Measurements from ENCODE around the gene LBR.

The LBR gene

GRCh38 chr1:225448146-225448805 lies 20.4 kb upstream of the LBR start:
- Histone ChIP-seq H3K27me3 (ENCODE audit: control insufficient read depth in 3 of 3, insufficient read depth in 3 of 3, low read depth in 1 of 3, low read length in 3 of 3) (peaks cover 0 to 2% (median 0%) of the 10 kb centered on the region in 3 experiments), H3K27ac (replicated peaks; ENCODE audit: low read length) (no peak overlapping the region), H2BK15ac (ENCODE audit: low read length) (no peak overlapping the region), H3K9ac (ENCODE audit: low read depth, low read length, poor library complexity) (no peak overlapping the region), H3K36me3 (replicated peaks in 1 of 2; ENCODE audit: control insufficient read depth in 2 of 2, insufficient read depth in 2 of 2, low read length in 2 of 2) (no peaks in the 10 kb centered on the region), H2BK5ac (ENCODE audit: low read length) (no peak overlapping the region), H3K23ac (ENCODE audit: low read depth, low read length, poor library complexity) (no peak overlapping the region), H4K8ac (ENCODE audit: low read depth, low read length) (no peak overlapping the region), H3K4me1 (ENCODE audit: control insufficient read depth in 2 of 2, insufficient read depth in 1 of 2, low read depth in 1 of 2, low read length in 2 of 2) (peaks cover 3 to 15% of the 10 kb centered on the region in 2 donors), H4K91ac (ENCODE audit: low read depth, low read length, poor library complexity) (no peak overlapping the region), H3K79me1 (ENCODE audit: low read depth, low read length) (peaks cover 2% of the 10 kb centered on the region), H3K9me3 (replicated peaks in 1 of 2; ENCODE audit: control insufficient read depth in 2 of 2, insufficient read depth in 1 of 2, low read depth in 1 of 2, low read length in 2 of 2) (peaks cover 0 to 2% of the 10 kb centered on the region in 2 donors), H2BK120ac (ENCODE audit: low read depth, low read length) (no peak overlapping the region), H3K4me2 (ENCODE audit: insufficient read depth, low read length, poor library complexity, severe bottlenecking) (no peak overlapping the region), H3K18ac (ENCODE audit: low read length) (peak overlapping the region; percentile 22), H3K14ac (ENCODE audit: low read length) (no peak overlapping the region), H2BK12ac (ENCODE audit: low read length) (no peak overlapping the region), H3K4me3 (ENCODE audit: low read length in 2 of 2) (no peak overlapping the region), H2AFZ (ENCODE audit: low read length) (peak overlapping the region; percentile 18), H3K4ac (ENCODE audit: low read length) (no peak overlapping the region), H2AK5ac (ENCODE audit: low read depth, low read length) (no peak overlapping the region)
- no CpG with 5 or more reads among the region's 9 CpGs for WGBS, 2 donors (ENCODE audit: extremely low coverage in 2 of 2, insufficient read length in 2 of 2, insufficient replicate concordance in 1 of 2)
- DNase-seq (ENCODE audit: low spot score), result no peak

GRCh38 chr1:225447650-225448089 lies 19.8 kb upstream of the LBR start:
- Histone ChIP-seq H3K27ac (replicated peaks; ENCODE audit: low read length) (no peak overlapping the region), H2BK15ac (ENCODE audit: low read length) (peak overlapping the region; percentile 28), H3K9ac (ENCODE audit: low read depth, low read length, poor library complexity) (no peak overlapping the region), H3K79me1 (ENCODE audit: low read depth, low read length) (peaks cover 2% of the 10 kb centered on the region), H2AK5ac (ENCODE audit: low read depth, low read length) (peak overlapping the region; percentile 4), H2BK5ac (ENCODE audit: low read length) (no peak overlapping the region), H3K4me1 (ENCODE audit: control insufficient read depth in 2 of 2, insufficient read depth in 1 of 2, low read depth in 1 of 2, low read length in 2 of 2) (peaks cover 3 to 15% of the 10 kb centered on the region in 2 donors), H3K4me3 (ENCODE audit: low read length in 2 of 2) (no peak overlapping the region), H2BK12ac (ENCODE audit: low read length) (no peak overlapping the region), H4K8ac (ENCODE audit: low read depth, low read length) (no peak overlapping the region), H3K9me3 (replicated peaks in 1 of 2; ENCODE audit: control insufficient read depth in 2 of 2, insufficient read depth in 1 of 2, low read depth in 1 of 2, low read length in 2 of 2) (peaks cover 0 to 2% of the 10 kb centered on the region in 2 donors), H2BK120ac (ENCODE audit: low read depth, low read length) (no peak overlapping the region), H3K36me3 (replicated peaks in 1 of 2; ENCODE audit: control insufficient read depth in 2 of 2, insufficient read depth in 2 of 2, low read length in 2 of 2) (no peaks in the 10 kb centered on the region), H3K14ac (ENCODE audit: low read length) (no peak overlapping the region), H3K4ac (ENCODE audit: low read length) (no peak overlapping the region), H2AFZ (ENCODE audit: low read length) (peak overlapping the region; percentile 18), H3K18ac (ENCODE audit: low read length) (peak overlapping the region; percentile 38), H3K27me3 (ENCODE audit: control insufficient read depth in 3 of 3, insufficient read depth in 3 of 3, low read depth in 1 of 3, low read length in 3 of 3) (peaks cover 0 to 2% (median 0%) of the 10 kb centered on the region in 3 experiments), H3K23ac (ENCODE audit: low read depth, low read length, poor library complexity) (no peak overlapping the region), H3K4me2 (ENCODE audit: insufficient read depth, low read length, poor library complexity, severe bottlenecking) (no peak overlapping the region), H4K91ac (ENCODE audit: low read depth, low read length, poor library complexity) (no peak overlapping the region)
- no peak for DNase-seq (ENCODE audit: low spot score)
- no CpG with 5 or more reads among the region's 8 CpGs for WGBS, 2 donors (ENCODE audit: extremely low coverage in 2 of 2, insufficient read length in 2 of 2, insufficient replicate concordance in 1 of 2)

- Histone ChIP-seq H3K79me1 (ENCODE audit: low read depth, low read length) (peaks cover 2% of the 10 kb centered on the region), H3K4ac (ENCODE audit: low read length) (peak overlapping the region; percentile 60), H3K27me3 (ENCODE audit: control insufficient read depth in 3 of 3, insufficient read depth in 3 of 3, low read depth in 1 of 3, low read length in 3 of 3) (peaks cover 0 to 2% (median 0%) of the 10 kb centered on the region in 3 experiments), H3K4me1 (ENCODE audit: control insufficient read depth in 2 of 2, insufficient read depth in 1 of 2, low read depth in 1 of 2, low read length in 2 of 2) (peaks cover 3 to 15% of the 10 kb centered on the region in 2 donors), H3K36me3 (replicated peaks in 1 of 2; ENCODE audit: control insufficient read depth in 2 of 2, insufficient read depth in 2 of 2, low read length in 2 of 2) (no peaks in the 10 kb centered on the region), H3K9me3 (replicated peaks in 1 of 2; ENCODE audit: control insufficient read depth in 2 of 2, insufficient read depth in 1 of 2, low read depth in 1 of 2, low read length in 2 of 2) (peaks cover 0 to 2% of the 10 kb centered on the region in 2 donors), H4K8ac (ENCODE audit: low read depth, low read length) (no peak overlapping the region), H2AK5ac (ENCODE audit: low read depth, low read length) (peak overlapping the region; percentile 4), H3K9ac (ENCODE audit: low read depth, low read length, poor library complexity) (no peak overlapping the region), H3K4me3 (ENCODE audit: low read length in 2 of 2) (no peak overlapping the region), H2BK12ac (ENCODE audit: low read length) (no peak overlapping the region), H2AFZ (ENCODE audit: low read length) (peak overlapping the region; percentile 27), H3K18ac (ENCODE audit: low read length) (peak overlapping the region; percentile 38), H3K27ac (replicated peaks; ENCODE audit: low read length) (no peak overlapping the region), H4K91ac (ENCODE audit: low read depth, low read length, poor library complexity) (no peak overlapping the region), H2BK5ac (ENCODE audit: low read length) (no peak overlapping the region), H3K14ac (ENCODE audit: low read length) (no peak overlapping the region), H2BK15ac (ENCODE audit: low read length) (peak overlapping the region; percentile 28), H2BK120ac (ENCODE audit: low read depth, low read length) (no peak overlapping the region), H3K4me2 (ENCODE audit: insufficient read depth, low read length, poor library complexity, severe bottlenecking) (no peak overlapping the region), H3K23ac (ENCODE audit: low read depth, low read length, poor library complexity) (no peak overlapping the region)
- WGBS, 2 donors (ENCODE audit: extremely low coverage in 2 of 2, insufficient read length in 2 of 2, insufficient replicate concordance in 1 of 2), result no CpG with 5 or more reads among the region's 9 CpGs
- no peak for DNase-seq (ENCODE audit: low spot score)
These were observed 19.3 kb upstream of the LBR start for GRCh38 chr1:225446981-225447615.

- Histone ChIP-seq H2AK5ac (ENCODE audit: low read depth, low read length) (no peak overlapping the region), H2BK5ac (ENCODE audit: low read length) (no peak overlapping the region), H3K4ac (ENCODE audit: low read length) (no peak overlapping the region), H3K9ac (ENCODE audit: low read depth, low read length, poor library complexity) (no peak overlapping the region), H2AFZ (ENCODE audit: low read length) (peak overlapping the region; percentile 27), H4K8ac (ENCODE audit: low read depth, low read length) (no peak overlapping the region), H3K36me3 (replicated peaks in 1 of 2; ENCODE audit: control insufficient read depth in 2 of 2, insufficient read depth in 2 of 2, low read length in 2 of 2) (no peaks in the 10 kb centered on the region), H3K4me3 (ENCODE audit: low read length in 2 of 2) (no peak overlapping the region), H3K27me3 (ENCODE audit: control insufficient read depth in 3 of 3, insufficient read depth in 3 of 3, low read depth in 1 of 3, low read length in 3 of 3) (peaks cover 0 to 2% (median 0%) of the 10 kb centered on the region in 3 experiments), H3K4me2 (ENCODE audit: insufficient read depth, low read length, poor library complexity, severe bottlenecking) (no peak overlapping the region), H4K91ac (ENCODE audit: low read depth, low read length, poor library complexity) (no peak overlapping the region), H2BK120ac (ENCODE audit: low read depth, low read length) (no peak overlapping the region), H3K27ac (replicated peaks; ENCODE audit: low read length) (no peak overlapping the region), H3K14ac (ENCODE audit: low read length) (no peak overlapping the region), H3K23ac (ENCODE audit: low read depth, low read length, poor library complexity) (no peak overlapping the region), H3K79me1 (ENCODE audit: low read depth, low read length) (peaks cover 2% of the 10 kb centered on the region), H2BK15ac (ENCODE audit: low read length) (no peak overlapping the region), H3K18ac (ENCODE audit: low read length) (no peak overlapping the region), H3K9me3 (replicated peaks in 1 of 2; ENCODE audit: control insufficient read depth in 2 of 2, insufficient read depth in 1 of 2, low read depth in 1 of 2, low read length in 2 of 2) (peaks cover 0 to 2% of the 10 kb centered on the region in 2 donors), H2BK12ac (ENCODE audit: low read length) (no peak overlapping the region), H3K4me1 (ENCODE audit: control insufficient read depth in 2 of 2, insufficient read depth in 1 of 2, low read depth in 1 of 2, low read length in 2 of 2) (peaks cover 3 to 15% of the 10 kb centered on the region in 2 donors)
- no CpG with 5 or more reads among the region's 7 CpGs for WGBS, 2 donors (ENCODE audit: extremely low coverage in 2 of 2, insufficient read length in 2 of 2, insufficient replicate concordance in 1 of 2)
- no peak for DNase-seq (ENCODE audit: low spot score)
These were observed 18.7 kb upstream of the LBR start for GRCh38 chr1:225446595-225446960.
